GM20000 (cell line): ENCODE measurements around the gene SCN7A.

ENCODE experiments used
- DNase-seq: peaks from one replicate; pipeline ENCODE4 v3.0.0; 2012; ENCODE audit warnings: low spot score
- CTCF ChIP-seq: IDR thresholded peaks from 2 replicates; pipeline ENCODE4 v1.5.1; 2012; ENCODE audit warnings: mild to moderate bottlenecking, control low read depth; ENCODE audit errors: extremely low read depth, missing control alignments

Gene SCN7A

GRCh38 chr2:166376873-166377272, 117.2 kb downstream of the SCN7A start:
- no peak for DNase-seq
- TF ChIP-seq CTCF = no peak

GRCh38 chr2:166376488-166376828, 117.6 kb downstream of the SCN7A start:
- no peak for DNase-seq
- TF ChIP-seq CTCF = no peak

- DNase-seq = no peak
- TF ChIP-seq CTCF = no peak
Measured at GRCh38 chr2:166375736-166376487, 118.1 kb downstream of the SCN7A start, which contains the start of gene SCN9A. Gene SCN9A (minus strand): TSS chr2:166375944. CDS start chr2:166311756, 64,188 bp downstream.

GRCh38 chr2:166375195-166375735, 118.8 kb downstream of the SCN7A start:
- no peak for TF ChIP-seq CTCF
- no peak for DNase-seq

GRCh38 chr2:166373951-166374350, 120.1 kb downstream of the SCN7A start:
- DNase-seq = no peak
- no peak for TF ChIP-seq CTCF

- no peak for DNase-seq
- TF ChIP-seq CTCF = no peak
Measured at GRCh38 chr2:166373539-166373938, 120.5 kb downstream of the SCN7A start.

GRCh38 chr2:166373105-166373504, 120.9 kb downstream of the SCN7A start:
- no peak for TF ChIP-seq CTCF
- DNase-seq = no peak
